Nephron (organoid): ENCODE results near the gene DHX58.

Experiments
- H3K27ac Mint-ChIP-seq, 3 experiments: 2 replicates each; pipeline ENCODE4 v1.8.0; 2020; ENCODE audit warnings: mixed read lengths in 3 of 3, mild to moderate bottlenecking in 2 of 3, moderate library complexity in 1 of 3
- H3K27me3 Mint-ChIP-seq: 2 replicates; pipeline ENCODE4 v1.8.0; 2021; ENCODE audit warnings: low read depth, mild to moderate bottlenecking, moderate library complexity, mixed read lengths
- H3K36me3 Mint-ChIP-seq: 2 replicates; pipeline ENCODE4 v1.8.0; 2020; ENCODE audit warnings: low read depth, mixed read lengths
- H3K4me1 Mint-ChIP-seq: 2 replicates; pipeline ENCODE4 v1.8.0; 2020; ENCODE audit warnings: mixed read lengths
- H3K4me3 Mint-ChIP-seq, 3 experiments: 2 replicates each; pipeline ENCODE4 v1.8.0; 2020; ENCODE audit warnings: mild to moderate bottlenecking in 3 of 3, mixed read lengths in 3 of 3, moderate library complexity in 2 of 3
- H3K9me3 Mint-ChIP-seq: 2 replicates; pipeline ENCODE4 v1.8.0; 2020; ENCODE audit warnings: mixed read lengths
- TF ChIP-seq, protein P1 (sequence below), 3 experiments: fragments of 200-600 bp; sonication (generic); IDR thresholded peaks; one replicate each; pipeline ENCODE4 v1.5.0; 2021; ENCODE audit warnings: antibody characterized with exemption in 3 of 3; ENCODE audit not compliant: unreplicated experiment in 3 of 3

The DHX58 gene

DNA sequence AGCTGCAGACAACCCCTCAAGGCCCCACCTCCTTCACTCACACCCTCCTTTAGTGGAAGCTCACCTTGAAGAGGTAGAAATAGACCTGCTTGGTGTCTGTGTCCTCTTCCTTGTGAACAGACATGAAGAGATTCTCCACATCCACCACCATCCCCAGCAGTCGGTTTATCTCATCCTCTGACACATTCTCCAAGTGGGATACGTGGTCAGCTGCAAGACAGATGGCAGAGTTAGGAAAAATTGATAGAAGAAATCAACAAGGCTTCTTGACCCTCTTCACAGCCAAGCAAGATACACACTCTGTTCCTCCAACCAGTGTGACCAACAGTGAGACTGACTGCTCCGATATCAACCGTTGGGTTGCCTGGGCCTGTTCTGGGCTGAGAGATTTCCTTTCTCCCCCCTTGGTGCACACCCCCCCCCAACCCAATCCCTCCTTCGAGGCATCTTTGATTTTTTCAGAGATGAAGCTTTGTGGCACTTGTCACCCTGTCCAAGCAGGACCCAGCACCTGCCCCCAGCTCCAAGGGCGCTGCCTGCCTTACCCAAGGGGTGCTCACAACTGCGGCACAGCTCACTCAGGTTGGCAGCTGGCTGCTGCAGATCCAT is 7.8 kb upstream of the DHX58 start:
- Mint-ChIP-seq H3K27me3 (peaks cover 4% of the 10 kb centered on the region), H3K27ac (no peak overlapping the region), H3K36me3 (peaks cover 21% of the 10 kb centered on the region), H3K4me3 (peak overlapping the region; percentile 79 to 84 (median 82)), H3K4me1 (peaks cover 28% of the 10 kb centered on the region), H3K9me3 (no peaks in the 10 kb centered on the region)
- TF ChIP-seq, protein P1, sequence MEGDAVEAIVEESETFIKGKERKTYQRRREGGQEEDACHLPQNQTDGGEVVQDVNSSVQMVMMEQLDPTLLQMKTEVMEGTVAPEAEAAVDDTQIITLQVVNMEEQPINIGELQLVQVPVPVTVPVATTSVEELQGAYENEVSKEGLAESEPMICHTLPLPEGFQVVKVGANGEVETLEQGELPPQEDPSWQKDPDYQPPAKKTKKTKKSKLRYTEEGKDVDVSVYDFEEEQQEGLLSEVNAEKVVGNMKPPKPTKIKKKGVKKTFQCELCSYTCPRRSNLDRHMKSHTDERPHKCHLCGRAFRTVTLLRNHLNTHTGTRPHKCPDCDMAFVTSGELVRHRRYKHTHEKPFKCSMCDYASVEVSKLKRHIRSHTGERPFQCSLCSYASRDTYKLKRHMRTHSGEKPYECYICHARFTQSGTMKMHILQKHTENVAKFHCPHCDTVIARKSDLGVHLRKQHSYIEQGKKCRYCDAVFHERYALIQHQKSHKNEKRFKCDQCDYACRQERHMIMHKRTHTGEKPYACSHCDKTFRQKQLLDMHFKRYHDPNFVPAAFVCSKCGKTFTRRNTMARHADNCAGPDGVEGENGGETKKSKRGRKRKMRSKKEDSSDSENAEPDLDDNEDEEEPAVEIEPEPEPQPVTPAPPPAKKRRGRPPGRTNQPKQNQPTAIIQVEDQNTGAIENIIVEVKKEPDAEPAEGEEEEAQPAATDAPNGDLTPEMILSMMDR (IDR thresholded peaks at IDR 0.05; ENCODE audit: unreplicated experiment in 3 of 3): no peak

DNA sequence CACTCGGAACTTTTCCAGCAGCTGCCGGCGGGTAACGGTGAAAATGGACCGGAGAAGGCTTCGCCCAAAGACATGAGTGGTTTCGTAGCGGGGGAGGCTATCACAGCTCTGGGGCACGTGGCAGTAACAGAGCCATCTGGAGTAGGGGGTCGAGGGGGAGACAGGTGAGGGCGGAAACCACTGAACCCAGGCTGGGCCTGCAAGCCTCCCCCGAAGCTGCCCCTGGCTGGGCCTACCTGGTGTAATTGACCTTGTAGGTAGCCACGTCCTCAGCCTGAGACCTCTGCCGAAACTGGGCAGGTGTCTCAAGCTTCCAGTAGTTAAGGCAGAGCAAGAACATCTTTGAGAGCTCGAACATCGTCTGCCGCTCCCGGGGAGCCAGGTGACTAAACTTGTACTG is 6.8 kb upstream of the DHX58 start:
- Mint-ChIP-seq H3K4me1 (peaks cover 28% of the 10 kb centered on the region), H3K27me3 (peaks cover 4% of the 10 kb centered on the region), H3K9me3 (no peaks in the 10 kb centered on the region), H3K27ac (no peak overlapping the region), H3K36me3 (peaks cover 14% of the 10 kb centered on the region), H3K4me3 (peak overlapping the region; percentile 77 to 79 (median 78))
- TF ChIP-seq, protein P1 (IDR thresholded peaks at IDR 0.05; ENCODE audit: unreplicated experiment in 3 of 3): no peak

DNA sequence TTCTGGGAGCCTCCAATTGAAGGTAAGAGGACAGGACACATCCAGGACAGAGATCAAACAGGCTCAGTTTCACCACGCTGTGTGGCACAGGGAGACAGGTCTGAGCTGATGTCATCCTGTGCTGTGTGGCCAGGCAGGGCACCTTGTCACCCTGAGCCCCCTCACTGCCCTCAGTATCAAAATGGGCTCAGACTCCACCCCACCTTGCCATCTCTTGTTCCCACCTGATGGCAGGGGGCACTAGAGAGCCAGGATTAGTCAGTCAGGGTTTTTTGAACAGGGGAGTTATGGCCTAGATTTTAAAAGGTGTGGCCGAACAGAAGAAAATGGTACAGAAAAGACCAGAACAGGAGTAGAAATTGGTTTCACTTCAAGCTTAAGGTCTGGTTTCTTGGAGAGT is 6.0 kb upstream of the DHX58 start:
- peaks cover 11% of the 10 kb centered on the region for H3K36me3 Mint-ChIP-seq
- peak overlapping the region; percentile 73 to 78 (median 77) for H3K4me3 Mint-ChIP-seq
- H3K4me1 Mint-ChIP-seq: peaks cover 28% of the 10 kb centered on the region
- TF ChIP-seq, protein P1 (IDR thresholded peaks at IDR 0.05; ENCODE audit: unreplicated experiment in 3 of 3): peak in 1 of 3 experiments; percentile 14
- H3K27me3 Mint-ChIP-seq: peaks cover 4% of the 10 kb centered on the region
- no peaks in the 10 kb centered on the region for H3K9me3 Mint-ChIP-seq
- no peak overlapping the region for H3K27ac Mint-ChIP-seq

DNA sequence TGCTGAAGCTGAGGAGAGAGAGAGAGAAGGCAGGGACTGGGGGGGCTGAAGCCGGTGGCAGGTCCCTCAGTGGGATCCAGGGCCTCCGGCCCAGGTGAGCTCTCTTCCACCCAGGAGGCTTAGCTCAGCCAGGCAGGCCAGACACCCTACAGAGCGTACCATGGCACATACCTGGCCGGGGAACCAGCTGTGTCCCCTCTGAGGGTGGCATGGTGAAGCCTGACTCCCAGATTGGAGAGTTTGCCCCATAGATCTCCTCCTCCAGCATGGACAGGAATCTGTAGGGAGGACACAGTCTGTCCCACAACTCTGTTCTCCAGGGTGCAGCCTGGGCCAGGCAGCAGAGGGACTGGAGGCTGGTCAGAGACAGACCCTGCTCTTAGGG is 5.6 kb upstream of the DHX58 start:
- no peaks in the 10 kb centered on the region for H3K9me3 Mint-ChIP-seq
- H3K4me3 Mint-ChIP-seq: peak overlapping the region; percentile 33 to 78 (median 73)

DNA sequence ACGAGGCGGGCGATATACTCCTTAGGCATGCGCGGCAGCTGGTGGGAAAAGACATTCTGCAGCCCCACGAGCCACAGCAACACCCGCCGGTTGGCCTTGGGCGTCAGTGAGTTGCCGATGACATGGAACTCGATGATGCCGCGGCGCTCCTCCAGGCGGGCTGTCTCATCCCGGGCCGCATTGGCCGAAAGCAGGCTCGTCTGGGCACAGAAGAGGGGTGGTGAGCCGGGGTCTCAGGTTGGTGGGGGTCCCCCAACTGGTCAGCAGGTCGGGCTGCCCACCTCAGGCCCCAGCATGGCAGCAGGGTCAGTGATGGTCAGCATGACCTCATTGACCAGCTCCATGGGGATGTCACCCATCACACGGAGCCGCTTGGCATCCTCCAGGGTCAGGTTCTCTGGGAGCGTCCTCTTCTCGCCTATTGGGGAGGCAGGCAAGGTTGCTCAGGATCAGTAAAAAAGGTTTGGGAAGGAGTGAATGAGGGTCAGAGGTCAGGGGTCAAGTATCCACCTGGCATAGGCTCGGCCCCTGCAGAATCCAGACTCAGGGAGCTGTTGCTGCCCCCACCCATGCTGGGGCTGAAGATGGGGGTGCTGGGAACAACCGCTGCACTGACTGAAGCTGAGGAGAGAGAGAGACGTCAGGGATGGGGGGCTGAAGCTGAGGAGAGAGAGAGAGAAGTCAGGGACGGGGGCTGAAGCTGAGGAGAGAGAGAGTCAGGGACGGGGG is 5.0 kb upstream of the DHX58 start:
- H3K4me3 Mint-ChIP-seq: peak overlapping the region in 2 of 3 experiments; percentile 32 to 38
- peaks cover 11% of the 10 kb centered on the region for H3K36me3 Mint-ChIP-seq
- TF ChIP-seq, protein P1 (IDR thresholded peaks at IDR 0.05; ENCODE audit: unreplicated experiment in 3 of 3): no peak
- H3K4me1 Mint-ChIP-seq: peaks cover 31% of the 10 kb centered on the region
- H3K27me3 Mint-ChIP-seq: peaks cover 4% of the 10 kb centered on the region
- H3K27ac Mint-ChIP-seq: no peak overlapping the region
- no peaks in the 10 kb centered on the region for H3K9me3 Mint-ChIP-seq

More for the DNA sequence above, 5.6 kb upstream of the DHX58 start:
- H3K27me3 Mint-ChIP-seq: peaks cover 4% of the 10 kb centered on the region
- no peak overlapping the region for H3K27ac Mint-ChIP-seq
- peaks cover 28% of the 10 kb centered on the region for H3K4me1 Mint-ChIP-seq
- TF ChIP-seq, protein P1 (IDR thresholded peaks at IDR 0.05; ENCODE audit: unreplicated experiment in 3 of 3): no peak
- peaks cover 11% of the 10 kb centered on the region for H3K36me3 Mint-ChIP-seq
